ENCODE measurements around the gene ALPK3.

ALPK3 gene

DNA sequence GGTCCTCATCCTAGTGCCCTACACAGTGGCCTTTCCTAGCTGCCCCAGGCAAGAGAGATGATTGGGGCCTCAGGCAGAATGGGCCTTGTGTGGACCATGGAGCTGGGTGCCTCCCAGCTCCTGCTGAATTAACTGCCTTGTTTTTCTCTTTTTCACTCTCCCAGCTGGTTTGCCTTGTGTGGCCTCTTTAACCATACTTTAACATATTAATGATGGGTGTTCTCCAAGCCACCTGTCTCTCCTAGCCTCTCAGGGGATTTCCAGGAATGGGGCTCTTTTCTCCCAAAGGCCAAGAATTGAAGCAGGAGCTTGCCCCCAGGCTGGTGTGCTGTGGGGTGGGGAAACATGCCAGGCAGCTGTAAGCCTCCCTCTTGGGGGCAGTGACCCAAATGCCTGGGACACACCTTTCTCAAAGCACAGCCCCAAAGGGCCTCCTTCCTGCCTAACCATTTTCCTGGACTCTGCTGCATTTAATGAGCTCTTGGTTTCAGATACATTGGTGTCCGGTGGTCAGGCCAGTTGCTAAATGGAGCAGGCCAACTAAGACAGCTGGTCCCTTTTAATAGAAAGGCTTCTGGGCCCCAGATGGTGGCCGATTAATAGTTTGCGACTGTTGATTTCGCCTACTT lies 5.6 kb downstream of the ALPK3 start:
- no peak for DNase-seq (ENCODE audit: low read depth in 2 of 3, low spot score in 2 of 3)

DNA sequence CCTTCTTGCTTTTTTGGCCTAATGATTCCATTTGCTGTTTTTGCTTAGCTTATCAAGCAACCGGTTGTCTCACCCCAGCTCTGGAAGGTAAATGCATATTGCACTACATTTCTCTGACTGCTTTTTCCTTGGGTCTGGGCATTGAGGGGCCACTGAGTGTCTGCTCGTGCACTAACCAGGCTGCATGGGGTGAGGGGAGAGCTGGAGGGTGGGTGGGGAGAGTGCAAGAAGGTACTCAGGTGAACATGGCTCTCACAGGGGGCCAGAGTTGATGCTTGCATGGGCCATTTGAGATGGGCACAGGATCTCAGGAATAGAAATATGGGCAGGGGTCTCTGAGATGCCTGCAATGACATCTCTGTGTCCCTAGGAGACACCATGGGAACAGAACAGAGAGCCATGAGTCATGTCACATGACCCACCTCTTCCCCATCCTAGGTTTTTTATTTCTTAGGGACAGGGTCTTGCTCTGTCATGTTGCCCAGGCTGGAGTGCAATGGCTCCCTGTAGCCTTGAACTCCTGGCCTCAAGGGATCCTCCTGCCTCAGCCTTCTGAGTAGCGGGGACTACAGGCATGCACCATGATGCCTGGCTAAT lies 6.2 kb downstream of the ALPK3 start:
- DNase-seq (ENCODE audit: low read depth in 2 of 3, low spot score in 2 of 3): no peak

DNA sequence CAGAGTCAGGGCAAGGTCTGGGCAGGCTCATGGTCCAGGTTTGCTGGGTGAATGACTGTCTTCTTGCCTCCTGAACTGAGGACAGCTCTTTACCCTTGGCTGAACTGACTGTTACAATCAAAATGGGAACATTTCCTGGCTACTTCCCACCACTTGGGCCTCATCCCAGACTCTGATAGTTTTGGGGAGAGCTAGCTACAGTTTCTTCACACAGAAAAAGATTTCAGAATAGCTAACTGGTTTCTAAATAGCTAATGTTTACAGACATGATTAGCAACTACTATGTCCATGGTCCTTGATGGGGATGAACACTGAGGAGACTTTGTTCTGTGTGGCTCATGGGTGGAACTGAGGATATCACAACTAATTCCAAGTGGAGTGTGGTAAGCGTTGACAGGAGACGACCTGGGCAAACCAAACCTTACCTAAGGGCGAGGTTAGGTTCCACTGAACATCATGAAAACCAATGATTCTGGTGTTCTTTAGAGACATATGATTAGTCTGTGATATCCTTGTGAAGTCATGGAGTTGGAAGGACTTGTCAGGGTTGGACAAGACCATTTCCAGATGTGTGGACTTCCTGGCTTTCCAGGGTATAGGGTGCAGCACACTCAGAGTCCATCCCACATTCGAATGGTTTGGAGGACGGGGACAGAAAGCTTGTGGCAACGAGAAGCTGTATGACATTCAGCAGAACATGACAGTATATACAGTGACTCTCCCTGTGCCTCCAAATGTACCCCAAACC lies 7.3 kb downstream of the ALPK3 start:
- no peak for DNase-seq (ENCODE audit: low read depth in 2 of 3, low spot score in 2 of 3)

DNA sequence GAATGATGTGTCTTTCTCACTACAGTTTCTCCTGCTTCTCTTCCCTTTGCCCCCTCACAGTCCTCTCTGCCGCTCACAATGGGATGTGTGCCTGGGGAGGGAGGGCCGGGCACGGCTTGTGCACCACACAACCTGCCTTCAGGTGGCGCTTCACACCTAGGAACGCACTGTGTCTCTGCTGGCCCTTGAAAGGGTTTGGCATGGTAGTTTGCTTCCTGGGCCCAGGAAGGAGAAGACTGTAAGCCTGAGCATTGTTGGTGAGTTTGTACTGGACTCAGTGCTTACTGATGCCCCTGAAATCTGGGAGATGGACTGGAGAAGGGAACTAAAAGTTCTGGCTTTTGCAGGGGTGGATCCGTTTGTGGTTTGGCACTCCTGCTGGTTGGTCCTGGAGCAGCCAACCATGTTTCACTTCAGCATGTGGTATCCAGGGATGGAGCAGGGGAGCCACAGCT lies 9.2 kb downstream of the ALPK3 start:
- no peak for DNase-seq (ENCODE audit: low read depth in 2 of 3, low spot score in 2 of 3)

DNA sequence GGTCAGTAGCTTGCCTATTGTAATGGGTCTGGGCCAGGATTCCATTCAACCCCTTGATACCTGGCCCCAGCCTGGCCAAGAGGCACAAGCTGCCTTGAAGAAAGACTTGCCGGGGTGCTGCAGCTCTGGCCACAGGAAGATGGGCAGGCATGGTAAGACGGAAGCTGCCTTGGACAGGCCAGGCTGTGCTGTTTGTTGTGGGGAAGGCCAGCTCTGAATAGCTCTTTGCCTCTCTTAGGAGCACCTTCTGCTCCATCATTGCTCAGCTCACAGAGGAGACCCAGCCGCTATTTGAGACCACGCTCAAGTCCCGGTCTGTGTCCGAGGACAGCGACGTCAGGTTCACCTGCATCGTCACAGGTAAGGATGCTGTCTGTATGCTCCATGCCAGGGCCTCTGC lies 10.1 kb downstream of the ALPK3 start:
- DNase-seq (ENCODE audit: low read depth in 2 of 3, low spot score in 2 of 3): no peak

DNA sequence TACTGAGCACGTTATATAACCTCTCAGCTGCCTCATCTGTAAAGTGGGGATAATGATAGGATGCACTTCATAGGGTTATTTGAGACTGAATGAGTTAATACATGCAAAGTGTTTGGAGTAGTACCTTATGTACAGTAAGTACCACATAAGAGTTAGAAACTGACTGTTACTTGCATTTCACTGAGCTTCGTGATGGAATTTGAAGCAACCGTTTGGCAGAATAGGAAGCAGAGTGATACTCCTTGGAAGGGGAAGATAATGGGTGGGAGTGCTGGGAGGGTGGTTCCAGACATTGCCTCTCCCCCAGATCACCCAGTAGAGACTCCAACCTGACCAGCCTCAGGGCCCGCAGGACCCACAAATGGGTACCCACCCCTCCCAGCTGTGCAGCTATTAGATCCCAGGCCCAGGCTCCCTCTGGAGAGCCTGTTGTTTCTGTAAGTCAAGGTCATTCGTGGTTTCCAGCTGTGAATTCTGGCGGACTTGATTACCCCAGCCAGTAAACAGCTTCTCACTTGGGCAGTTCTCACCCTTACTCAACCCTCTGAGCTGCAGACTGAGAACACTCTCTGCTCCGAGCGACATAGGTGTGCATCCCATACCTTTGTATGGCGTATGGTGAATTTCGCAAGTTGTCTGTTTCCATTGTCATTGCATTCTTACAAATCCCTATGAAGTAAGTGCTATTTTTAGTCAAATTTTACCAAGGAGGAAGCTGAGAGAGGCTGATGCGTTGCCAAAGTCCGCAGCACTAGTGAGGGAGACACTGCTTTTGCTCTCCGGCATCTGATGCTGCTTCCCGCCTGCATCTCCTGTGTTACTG lies 11.1 kb downstream of the ALPK3 start:
- no peak for DNase-seq (ENCODE audit: low read depth in 2 of 3, low spot score in 2 of 3)

DNA sequence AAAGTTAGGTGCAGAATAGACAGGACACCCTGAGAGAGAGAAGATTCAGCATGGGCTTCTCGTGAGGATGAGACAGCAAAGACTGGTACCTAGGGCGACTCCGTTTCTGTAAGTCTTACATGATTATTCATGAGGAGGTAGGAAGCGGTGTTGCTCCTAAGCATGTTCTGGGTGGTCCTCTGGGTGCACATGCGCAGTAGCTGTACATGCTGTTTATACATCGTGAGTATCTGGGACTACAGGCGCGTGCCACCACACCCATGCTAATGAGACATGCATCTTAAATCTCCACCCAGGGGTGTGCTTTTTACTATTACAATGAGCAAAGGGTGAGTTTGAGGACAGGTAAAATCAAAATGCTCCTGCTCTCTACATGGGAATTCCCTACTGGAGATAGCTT lies 12.3 kb downstream of the ALPK3 start:
- DNase-seq (ENCODE audit: low read depth in 2 of 3, low spot score in 2 of 3): no peak

DNA sequence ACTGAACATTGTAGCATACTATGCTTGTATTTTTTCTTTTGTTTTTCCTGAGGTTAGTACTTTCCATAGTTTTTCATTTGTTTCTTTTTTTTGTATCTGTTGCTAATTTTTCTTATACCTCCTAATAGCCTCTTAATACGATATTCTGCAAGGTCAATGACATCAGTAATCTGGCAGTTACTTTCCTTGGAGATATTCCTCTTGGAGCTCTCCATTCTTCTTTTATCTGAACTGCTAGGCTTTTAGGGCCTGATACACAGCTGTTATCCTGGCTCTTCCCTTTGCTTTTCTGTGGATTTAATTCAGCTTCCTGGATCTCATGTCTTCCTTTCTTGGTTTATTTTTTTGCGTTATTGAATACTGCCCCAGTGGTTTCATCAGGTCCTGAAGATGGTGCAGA lies 12.9 kb downstream of the ALPK3 start:
- DNase-seq (ENCODE audit: low read depth in 2 of 3, low spot score in 2 of 3): no peak

DNA sequence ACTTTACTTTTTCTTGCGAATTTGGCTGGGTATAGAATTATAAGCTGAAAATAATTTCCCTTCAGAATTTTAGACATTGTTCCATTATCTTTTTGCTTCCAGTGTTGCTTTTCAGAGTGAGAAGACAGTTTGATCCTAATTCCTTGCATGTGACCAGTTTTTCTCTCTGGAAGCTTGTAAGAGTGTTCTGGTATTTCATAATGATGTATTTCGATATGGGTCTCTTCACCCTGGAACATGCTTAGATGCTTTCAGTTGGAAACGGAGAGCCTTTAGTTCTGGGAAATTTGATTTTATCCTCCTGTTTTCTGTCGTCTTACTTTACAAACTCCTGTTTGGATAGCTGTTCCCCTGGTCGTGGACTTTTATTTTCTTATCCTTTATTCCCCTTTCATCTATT lies 13.9 kb downstream of the ALPK3 start:
- no peak for DNase-seq (ENCODE audit: low read depth in 2 of 3, low spot score in 2 of 3)

DNA sequence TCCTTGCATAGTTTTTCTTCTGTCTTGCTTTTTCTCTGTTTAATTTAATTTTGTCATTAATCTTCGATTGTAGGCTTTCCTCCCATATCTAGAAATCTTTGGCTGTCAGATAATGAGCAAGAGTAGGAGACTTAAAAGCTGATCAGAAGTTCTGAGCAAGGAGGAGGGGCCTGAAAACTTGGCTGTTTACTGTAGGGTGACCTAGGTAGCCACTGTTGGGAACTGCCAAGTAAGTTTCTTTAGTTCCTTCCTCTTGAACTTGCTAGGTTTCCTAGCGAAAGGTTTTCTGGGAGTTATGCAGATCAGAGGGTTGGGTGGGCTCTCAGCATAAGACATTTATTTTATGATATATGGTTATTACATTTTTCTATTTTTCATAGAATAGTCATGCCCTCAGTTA lies 14.5 kb downstream of the ALPK3 start:
- DNase-seq (ENCODE audit: low read depth in 2 of 3, low spot score in 2 of 3): no peak

DNA sequence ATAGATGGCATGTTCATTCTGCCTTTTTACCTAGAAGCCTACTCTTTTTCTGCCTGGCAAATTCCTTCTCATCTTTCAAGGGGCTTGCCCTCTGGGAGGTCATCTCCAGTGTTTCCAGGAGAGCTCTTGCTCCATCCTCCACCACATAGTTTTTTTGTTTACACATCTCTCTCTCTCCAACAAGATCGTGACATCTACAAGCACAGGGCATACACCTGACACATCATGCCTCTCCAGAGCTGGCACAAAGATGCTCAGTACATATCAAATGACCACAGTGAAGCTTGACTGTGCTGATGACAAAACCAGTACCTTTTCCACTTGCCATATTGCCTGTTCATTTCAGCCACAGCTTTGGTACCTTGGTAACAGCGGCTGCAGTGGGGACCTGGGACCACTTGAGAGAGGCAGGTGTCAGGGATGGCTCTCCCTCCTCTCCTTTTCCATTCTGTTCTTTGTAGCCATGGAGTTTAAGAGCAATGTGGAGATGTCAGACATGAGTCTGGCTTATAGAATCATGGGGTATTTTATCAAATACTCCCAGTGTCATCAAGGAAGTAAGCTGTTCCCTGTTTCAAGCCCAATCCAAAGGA lies 15.4 kb downstream of the ALPK3 start:
- no peak for DNase-seq (ENCODE audit: low read depth in 2 of 3, low spot score in 2 of 3)

DNA sequence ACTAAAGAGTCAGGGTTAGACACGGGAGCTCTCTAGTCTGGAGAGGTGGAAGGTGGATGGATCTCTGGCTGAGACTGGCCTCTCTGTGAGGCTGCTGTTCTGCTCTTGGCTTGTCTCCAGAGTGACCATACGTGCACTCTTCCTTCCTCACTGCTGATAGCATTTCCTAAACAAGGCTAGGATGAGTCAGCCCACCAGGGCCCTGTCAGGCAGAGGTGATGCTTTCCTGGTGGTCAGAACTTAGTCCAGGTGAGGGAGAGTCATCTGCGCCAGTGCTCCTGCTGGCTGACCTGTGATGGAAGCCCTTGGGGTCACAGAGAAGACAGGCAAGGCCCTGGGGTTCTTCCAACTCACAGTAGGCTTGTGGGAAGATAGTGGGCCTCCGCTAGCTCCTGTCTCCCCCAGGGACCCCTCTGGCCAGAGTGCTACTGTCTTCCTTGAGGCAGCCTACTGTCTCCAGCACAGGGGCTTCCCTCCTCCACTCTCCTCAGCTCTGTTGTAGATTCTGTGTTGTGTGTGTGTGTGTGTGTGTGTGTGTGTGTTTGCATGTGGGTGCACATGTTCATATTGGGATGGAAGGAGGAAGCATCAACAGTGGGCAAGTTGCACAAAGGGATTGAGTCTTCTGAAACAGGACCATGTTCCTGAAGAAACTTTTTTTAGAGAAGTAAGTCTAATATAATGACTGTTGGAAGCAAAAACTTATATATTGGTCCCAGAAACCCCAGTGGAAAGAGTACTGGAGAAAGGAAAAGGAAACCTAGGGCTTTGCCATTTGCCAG lies 16.5 kb downstream of the ALPK3 start:
- no peak for DNase-seq (ENCODE audit: low read depth in 2 of 3, low spot score in 2 of 3)

DNA sequence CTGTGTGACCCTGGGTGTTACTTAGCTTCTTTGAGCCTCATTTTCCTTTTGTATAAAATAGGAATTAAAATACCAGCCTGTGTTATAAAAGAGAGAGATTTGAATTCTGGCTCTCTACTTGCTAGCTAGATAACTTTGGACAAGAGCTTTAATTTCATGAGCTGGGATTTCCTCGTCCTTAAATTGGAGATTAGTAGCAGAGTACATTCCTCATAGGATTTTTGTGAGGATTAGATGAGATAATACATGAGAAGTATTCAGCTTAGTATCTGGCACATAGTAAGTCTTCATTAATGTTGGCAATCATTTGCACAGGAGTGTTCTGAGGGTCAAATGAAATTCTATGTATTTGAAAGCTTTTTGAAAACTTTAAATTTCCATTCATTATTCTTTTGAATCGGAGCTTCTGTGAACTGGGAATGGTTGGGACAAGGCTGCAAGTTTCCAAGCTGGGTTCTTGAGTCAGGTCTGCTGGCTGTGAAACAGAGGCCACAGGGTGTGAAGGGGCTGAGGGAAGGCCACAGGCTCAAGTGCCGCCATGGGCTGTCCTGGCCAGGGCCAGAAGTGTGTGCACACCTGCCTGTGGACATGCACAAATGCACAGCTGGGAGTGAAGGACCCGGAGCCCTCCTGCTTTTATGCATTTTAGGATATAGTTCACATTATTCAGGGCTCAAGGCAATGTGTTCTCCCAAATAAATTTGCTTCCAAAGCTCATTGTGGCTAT lies 17.2 kb downstream of the ALPK3 start:
- no peak for DNase-seq (ENCODE audit: low read depth in 2 of 3, low spot score in 2 of 3)

DNA sequence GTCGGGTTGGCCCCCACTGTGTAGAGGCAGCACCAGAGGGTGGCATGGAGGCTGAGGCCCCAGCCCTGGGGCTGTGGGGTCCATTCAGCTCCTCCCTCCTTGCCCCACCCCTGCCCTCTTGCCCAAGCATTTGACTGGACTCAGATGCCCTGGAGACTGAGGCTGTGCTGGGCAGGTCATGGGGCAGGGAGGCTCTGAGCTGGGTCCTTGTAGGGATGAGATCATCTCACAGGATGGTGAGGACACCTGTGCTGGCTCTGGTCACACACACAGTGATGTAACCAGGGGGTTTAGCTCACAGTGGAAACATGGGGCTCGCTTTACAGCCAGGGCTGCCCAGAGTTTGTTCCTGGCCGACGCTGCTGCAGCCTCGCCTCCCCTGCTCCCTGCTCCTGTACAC lies 17.8 kb downstream of the ALPK3 start:
- no peak for DNase-seq (ENCODE audit: low read depth in 2 of 3, low spot score in 2 of 3)

DNA sequence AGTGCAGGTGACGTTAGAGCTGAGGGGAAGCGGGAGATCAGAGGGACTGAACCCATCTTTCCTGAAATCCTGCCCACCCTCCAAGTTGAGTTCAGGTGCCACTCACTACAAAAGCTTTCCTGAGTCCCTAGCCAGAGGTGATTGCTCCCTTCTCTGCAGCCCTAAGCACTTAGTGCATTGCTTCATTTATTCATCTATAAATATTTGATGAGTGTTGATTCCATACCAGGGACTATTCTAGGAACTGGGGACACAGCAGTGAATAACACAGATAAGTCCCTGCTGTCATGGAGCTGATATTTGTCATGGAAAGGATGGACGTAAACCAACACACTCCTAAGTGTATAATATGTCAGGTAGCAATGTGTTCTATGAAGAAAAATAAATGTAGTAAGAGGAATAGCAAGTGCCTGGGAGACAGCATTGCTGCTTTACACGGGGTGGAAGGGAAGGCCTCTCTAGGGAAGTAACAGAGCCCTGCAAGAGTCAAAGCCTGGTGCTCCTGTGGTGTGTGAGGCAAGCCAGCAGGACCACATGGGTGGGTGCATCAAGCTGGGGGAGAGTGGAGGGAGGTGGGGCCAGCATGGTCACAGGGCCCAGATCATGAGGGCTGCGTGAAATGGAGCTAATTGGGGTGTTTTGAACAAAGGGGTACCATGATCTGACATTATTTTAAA lies 18.6 kb downstream of the ALPK3 start:
- DNase-seq (ENCODE audit: low read depth in 2 of 3, low spot score in 2 of 3): no peak

DNA sequence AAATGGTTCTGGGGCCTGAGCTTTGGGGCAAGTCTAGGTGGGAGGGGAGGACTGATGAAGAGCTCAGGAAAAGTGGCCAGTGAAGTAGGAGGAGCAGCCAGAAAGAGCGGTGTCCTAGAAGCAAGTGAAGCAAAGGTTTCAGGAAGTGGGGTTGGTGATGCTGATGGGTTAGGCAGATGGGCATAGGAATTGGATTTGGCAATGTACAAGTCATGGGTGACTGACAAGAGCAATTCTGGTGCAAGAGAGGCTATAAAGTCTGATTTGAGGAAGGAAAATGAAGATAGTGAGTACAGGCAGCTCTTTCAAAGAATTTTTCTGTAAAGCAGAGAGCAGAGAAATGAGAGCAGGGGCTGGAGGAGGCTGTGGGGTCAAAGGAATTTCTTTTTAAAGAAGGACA lies 19.7 kb downstream of the ALPK3 start:
- no peak for DNase-seq (ENCODE audit: low read depth in 2 of 3, low spot score in 2 of 3)

DNA sequence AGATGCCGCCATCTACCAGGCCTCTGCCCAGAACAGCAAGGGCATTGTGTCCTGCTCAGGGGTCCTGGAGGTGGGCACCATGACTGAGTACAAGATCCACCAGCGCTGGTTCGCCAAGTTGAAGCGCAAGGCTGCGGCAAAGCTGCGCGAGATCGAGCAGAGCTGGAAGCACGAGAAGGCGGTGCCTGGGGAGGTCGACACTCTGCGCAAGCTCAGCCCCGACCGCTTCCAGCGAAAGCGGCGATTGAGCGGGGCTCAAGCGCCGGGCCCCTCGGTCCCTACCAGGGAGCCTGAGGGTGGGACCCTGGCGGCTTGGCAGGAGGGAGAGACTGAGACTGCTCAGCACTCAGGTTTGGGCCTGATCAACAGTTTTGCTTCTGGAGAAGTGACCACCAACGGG lies 22.6 kb downstream of the ALPK3 start:
- DNase-seq (ENCODE audit: low read depth in 2 of 3, low spot score in 2 of 3): no peak

DNA sequence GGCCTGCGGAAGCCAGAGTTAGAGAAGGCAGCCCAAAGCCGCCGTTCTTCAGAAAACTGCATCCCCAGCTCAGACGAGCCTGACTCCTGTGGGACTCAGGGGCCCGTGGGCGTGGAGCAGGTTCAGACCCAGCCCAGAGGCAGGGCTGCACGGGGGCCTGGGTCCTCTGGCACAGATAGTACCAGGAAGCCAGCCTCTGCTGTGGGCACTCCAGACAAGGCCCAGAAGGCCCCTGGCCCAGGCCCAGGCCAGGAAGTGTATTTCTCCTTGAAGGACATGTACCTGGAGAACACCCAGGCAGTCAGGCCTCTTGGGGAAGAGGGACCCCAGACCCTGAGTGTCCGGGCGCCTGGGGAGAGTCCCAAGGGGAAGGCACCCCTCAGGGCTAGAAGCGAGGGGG lies 23.1 kb downstream of the ALPK3 start:
- DNase-seq (ENCODE audit: low read depth in 2 of 3, low spot score in 2 of 3): no peak

DNA sequence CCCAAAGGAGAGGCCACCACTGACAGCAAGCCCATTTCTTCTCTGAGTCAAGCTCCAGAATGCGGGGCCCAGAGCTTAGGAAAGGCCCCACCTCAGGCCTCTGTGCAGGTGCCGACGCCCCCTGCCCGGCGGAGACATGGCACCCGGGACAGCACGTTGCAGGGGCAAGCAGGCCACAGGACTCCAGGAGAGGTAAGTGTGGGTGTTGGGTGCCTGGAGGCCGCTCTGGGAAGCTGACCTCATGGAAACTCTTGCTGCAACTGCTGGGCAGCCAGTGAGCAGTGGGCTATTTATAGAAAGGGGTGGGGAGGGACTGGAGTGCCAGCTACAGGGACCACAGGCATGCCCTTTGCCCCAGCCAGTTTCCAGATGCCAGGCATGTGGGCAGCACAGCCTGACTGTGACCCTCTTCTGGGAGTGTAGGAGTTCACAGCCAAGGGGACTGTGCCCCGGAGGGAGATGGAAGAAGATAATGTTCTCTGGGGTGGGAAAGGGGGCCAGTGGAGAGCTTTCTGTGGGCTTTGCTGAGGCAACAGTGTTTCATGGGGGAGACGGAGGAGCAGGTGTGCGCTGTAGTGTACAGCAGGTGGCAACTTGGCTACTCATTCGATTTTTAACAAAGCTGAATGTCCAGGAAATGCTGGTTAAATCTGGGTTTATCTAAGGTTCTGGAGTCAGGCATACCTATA lies 23.7 kb downstream of the ALPK3 start:
- DNase-seq (ENCODE audit: low read depth in 2 of 3, low spot score in 2 of 3): no peak
